GM12872 (cell line): ENCODE results near the gene OR51L1.

Experiments
- TF ChIP-seq, protein P1 (sequence below): IDR thresholded peaks from 3 replicates; pipeline ENCODE4 v1.5.1; 2011; ENCODE audit warnings: low read depth, mild to moderate bottlenecking, low read length, moderate library complexity; ENCODE audit not compliant: insufficient read depth

OR51L1 gene

DNA sequence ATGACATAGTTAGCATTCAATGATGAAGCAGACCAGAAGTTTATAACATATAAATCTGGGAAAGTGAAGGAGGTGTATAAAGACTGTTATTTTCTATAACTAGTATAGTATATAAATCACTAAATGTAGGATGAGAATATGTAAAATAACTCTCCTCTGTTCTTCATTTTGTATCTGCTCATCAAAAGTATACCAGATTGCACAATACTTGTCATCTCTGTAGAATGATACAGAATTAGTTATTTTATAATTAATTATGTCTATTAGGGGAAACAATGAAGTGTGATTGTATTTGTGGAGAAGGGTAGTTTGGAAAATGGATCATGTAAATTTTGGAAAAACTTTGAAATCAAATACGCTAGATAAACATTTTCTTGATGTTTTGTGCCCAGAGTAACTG, 18.4 kb downstream of the OR51L1 start:
- TF ChIP-seq, protein P1, sequence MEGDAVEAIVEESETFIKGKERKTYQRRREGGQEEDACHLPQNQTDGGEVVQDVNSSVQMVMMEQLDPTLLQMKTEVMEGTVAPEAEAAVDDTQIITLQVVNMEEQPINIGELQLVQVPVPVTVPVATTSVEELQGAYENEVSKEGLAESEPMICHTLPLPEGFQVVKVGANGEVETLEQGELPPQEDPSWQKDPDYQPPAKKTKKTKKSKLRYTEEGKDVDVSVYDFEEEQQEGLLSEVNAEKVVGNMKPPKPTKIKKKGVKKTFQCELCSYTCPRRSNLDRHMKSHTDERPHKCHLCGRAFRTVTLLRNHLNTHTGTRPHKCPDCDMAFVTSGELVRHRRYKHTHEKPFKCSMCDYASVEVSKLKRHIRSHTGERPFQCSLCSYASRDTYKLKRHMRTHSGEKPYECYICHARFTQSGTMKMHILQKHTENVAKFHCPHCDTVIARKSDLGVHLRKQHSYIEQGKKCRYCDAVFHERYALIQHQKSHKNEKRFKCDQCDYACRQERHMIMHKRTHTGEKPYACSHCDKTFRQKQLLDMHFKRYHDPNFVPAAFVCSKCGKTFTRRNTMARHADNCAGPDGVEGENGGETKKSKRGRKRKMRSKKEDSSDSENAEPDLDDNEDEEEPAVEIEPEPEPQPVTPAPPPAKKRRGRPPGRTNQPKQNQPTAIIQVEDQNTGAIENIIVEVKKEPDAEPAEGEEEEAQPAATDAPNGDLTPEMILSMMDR = no peak

DNA sequence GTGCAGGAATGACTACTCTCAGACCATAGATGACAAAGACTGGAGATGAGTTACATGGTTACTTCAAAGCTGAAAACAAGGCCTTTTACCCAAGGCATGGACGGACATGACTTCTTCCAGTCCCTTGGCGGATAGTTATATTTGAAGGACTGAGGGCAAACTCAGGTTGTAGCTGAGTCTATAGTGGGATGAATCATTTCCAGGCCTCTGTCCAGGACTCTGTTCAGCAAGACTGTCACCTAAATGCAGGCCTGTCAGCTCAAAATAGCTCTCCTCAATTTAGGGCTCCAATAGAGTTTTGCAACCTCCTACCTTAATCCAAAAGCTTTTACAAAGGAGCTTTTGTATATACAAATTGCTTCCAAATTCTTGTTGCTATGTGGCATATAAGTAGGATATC, 27.3 kb downstream of the OR51L1 start:
- TF ChIP-seq, protein P1 = no peak

DNA sequence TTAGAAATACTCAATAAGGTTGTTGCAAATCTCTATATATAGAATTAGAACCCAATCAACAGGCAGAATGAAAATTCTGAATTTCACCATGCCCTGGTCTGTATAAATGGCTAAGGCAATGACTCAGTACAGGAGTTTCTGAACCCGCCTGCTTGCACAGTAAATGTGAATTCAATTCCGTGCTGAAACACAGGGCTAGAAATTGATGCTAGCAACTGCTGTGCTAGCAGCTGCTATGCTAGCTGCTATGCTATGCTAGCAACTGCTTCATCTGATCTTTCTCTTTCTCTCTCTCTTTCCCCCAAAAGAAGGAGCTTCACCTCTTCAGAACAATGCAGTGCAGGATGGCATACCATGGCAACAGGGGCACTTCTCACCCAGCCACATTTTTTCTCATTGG, 42.0 kb downstream of the OR51L1 start:
- TF ChIP-seq, protein P1 = no peak

DNA sequence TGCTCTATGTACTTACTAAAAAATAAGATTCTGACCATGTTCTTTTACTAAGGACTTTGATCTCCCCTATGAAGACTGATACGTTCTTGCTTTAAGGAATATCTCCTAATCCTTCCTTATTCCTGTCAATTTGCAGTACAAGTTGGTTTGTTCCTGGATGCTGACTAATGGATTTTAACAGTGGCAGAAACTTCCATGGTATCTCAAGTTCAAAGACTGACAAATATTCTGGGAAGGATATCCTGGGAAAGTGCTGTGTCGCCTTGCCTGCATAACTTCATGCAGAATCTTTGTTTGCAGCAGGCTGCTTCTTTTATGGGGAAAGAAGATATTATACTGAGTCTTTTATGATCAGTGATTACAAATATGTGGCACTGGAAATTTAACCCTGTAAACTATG, 43.3 kb downstream of the OR51L1 start:
- TF ChIP-seq, protein P1 = no peak

DNA sequence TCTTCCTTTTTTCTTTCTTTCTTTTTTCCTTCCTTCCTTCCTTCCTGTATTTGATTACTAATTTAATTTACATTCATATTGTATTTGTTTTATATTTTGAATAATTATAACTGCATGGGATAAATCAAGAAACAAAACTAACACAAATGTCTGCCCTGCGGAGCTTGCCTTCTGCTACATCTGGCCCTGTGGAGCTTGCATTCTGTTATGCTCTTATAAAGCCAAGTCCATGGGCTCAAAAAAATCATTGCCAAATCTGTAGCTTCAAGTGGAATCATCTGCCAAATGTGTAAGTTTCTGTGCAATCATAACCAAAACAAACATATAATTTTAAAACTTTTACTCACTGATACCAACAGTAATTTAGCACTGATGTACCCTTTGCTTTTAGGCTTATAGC, 43.7 kb downstream of the OR51L1 start:
- TF ChIP-seq, protein P1 = no peak

DNA sequence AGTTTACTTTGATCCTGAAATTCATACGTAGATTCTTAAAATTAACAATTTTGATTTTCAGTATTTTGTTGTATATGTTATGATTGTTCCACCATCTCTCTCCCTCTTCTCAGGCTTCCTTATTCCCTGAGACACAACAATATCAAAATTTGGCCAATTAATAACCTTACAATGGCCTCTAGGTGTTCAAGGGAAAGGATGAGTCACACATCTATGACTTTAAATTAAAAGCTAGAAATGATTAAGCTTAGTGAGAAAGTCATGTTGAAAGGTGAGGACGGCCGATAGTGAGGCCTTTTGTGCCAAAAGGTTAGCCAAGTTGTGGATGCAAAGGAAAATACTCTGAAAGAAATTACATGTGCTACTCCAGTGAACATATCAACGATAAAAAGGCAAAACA, 46.2 kb downstream of the OR51L1 start:
- TF ChIP-seq, protein P1 = no peak

DNA sequence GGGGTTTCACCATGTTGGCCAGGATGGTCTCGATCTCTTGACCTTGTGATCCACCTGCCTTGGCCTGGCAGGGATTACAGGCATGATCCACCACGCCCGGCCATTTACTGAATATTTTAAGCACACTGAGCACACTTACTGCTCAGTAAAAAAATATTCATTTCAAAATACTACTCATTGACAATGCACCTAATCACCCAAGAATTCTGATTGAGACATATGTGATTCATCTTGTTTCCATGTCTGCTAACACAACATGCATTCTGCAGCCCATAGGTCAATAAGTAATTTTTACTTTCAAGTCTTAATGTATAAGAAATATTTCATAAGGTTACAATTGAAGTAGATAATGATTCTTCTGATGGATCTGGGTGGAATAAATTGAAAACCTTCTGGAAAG, 47.4 kb downstream of the OR51L1 start:
- TF ChIP-seq, protein P1 = no peak

DNA sequence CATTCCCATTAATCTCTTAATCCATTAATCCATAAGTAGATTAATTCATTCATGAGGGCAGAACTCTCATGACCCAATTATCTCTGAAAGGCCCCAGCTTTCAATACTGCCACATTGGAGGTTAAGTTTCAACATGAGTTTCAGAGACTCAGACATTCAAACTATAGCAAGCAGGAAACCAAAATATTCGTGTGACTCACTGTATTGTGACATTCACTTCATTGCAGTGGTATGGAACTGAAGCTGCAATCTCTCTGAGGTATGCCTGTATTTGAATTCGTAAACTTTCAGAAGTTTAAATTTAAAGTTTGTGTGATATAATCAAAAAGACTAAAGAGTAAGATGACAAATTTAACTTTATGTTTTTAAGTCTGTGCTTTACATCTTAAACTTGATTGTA, 48.7 kb downstream of the OR51L1 start:
- TF ChIP-seq, protein P1 = no peak
